EH (cell line): Measurements from ENCODE around the gene RSPO3.

Experiments
- DNase-seq: peaks from one replicate; pipeline ENCODE4 v3.0.0-alpha.2; 2015; ENCODE audit warnings: low read depth

RSPO3 gene

DNA sequence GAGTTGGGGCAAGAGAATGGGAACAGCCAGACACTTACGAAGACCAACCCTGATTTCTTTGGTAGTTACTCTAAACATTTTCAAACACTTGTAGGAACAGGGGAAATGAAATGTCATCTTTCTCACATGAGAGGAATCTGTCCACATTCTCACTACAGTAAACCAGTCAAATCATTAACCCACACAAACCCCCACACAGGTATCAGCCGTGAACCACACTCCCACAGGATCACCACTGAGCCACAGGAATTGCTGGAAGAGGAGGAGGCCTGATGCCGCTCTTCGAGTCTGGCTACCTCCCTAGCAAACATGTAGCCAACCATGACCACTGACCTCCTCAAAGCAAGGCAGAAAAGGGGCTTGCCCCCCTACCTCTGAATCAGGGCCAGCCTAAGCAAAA, 6.9 kb upstream of the RSPO3 start:
- no peak for DNase-seq

GRCh38 chr6:127114214-127114760, 4.2 kb upstream of the RSPO3 start:
- no peak for DNase-seq

DNA sequence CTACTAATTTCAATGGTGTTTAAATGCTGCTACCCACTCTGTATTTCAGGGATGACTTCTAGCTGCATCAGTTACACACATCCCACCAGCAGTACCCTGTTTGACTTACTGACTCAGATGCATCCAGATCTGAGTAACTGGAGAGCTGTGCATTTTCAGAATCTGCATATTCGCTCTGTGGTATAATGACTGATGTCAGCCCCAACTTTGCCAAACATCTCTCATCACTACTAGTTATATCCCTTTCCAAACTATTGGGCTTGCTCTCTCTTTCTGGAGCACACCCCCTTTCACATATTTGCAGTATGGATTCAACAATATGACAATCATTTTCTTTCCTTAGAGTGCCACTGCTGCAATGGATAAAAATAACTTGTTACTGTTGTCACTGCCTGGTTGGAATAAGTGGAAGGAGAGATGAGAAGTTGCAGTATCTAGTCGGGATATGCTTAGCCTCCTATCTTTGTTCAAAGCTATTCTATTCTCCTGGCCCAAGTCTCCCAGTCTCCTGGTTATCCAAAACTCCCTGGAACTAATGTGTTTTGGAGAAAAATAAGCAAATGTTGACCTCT, 3.3 kb upstream of the RSPO3 start:
- no peak for DNase-seq

DNA sequence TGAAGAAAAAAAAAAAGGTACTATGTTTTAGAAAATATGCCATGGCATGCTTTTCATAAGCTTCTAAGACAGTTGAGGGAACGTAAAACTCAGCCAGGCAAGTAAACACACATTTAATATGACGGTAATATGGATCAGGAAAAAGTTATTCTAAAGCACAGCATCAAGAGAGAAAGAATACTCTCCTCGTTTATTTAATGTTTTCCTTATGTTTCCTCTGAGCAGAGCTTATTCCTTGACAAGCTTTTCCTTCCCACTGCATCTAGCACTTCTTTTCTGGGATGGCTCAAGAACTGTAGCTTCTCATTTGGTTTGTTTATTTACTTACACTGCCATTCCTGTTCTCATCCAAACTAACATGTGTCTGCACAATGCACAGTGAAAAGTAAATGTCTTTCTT, 2.7 kb upstream of the RSPO3 start:
- no peak for DNase-seq

GRCh38 chr6:127117979-127118297, 533 bp upstream of the RSPO3 start:
- DNase-seq: no peak

GRCh38 chr6:127119102-127120022, 891 bp downstream of the RSPO3 start:
- DNase-seq: peak; percentile 16

DNA sequence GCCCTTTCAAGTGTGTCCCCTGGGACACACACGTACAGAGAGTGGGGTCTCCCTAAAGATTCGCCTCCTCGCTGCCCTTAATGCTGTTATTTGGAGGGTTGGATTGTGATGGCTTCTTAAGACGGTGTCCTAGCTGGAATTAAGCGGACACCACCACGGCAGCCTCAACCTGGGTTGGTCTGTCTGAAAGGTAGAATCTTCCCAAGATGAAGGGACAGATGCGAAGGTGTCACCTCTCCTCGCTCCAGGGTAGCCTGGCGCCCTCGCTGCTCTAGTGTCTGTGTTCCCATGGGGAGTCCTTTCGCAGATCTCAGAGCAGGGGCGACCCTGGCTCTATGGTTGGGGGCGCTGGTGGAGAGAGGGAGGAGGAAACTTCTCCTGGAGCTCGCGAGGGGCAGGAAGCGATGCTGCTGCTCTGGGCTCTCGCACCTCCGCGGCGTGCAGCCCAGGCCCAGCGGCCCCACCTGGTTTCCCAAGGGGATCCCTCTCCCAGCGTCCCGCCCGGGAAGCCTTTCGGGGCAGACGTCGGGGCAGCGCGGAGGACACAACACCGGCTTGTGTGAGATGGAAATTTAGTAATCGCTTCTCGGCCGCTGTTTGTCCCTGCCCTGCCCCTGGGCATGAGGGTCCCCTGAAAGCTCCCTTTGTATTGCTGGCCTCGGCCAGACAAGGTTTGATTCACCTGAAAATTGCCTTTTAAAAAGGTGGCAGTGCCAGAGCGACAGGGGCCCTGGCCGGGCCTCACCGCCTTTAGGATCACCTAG, 1.7 kb downstream of the RSPO3 start:
- no peak for DNase-seq

DNA sequence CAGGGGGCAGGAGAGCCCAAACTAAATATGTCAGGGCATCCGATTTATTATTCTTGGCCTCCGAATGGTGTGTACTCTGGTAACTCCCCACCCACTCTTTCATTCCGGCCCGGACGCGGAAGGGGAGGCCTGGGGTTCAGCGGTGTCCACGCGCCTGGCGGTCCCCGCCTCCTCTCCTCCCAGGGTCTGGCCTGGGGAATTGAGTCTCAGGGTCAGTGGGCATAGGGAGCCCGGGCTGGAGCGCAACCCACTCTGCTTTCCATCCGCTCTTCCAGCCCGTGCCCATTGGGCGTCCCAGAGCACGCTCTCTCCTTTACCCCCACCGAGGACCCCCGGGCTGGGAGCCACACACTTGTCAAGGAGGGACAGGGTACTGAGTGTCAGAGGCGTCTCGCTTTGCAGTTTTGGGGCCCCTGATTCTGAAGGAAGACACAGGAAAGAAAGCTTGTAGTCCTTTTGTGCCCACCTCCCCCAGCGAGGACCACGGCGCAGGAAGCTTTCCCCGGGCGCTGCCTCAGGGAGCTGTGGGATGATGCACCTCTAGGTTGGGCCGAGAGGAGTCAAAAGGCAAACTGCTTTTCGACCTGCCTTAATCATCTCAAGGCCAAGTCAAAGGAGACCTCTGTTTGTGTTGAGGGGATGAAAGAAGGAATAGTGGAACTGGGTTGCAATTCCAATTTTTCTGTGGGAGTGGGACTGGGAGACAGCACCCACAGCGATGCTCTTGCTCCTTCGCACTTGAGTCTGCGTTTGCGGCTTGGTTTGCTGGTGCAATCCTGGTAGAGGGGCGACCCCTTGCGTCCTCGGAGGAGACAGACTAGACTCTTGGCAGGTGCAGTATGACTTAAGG, 2.5 kb downstream of the RSPO3 start:
- peak; percentile 76 for DNase-seq

DNA sequence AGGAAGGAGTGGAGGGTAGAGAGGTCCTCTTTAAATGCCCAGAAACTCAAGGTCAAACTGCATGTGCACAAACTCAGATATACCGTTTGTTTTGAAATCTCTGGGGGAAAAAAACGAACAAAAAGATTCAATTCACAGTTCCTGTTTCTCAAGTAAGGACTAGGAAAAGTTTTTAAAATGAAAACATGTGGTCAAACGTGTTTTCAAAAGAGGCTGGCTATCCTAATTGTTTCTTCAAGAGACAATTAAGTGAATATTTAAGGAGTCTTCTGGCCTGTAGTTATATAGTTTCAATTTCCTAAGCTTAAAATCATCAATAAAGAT, 3.1 kb downstream of the RSPO3 start:
- DNase-seq: no peak

DNA sequence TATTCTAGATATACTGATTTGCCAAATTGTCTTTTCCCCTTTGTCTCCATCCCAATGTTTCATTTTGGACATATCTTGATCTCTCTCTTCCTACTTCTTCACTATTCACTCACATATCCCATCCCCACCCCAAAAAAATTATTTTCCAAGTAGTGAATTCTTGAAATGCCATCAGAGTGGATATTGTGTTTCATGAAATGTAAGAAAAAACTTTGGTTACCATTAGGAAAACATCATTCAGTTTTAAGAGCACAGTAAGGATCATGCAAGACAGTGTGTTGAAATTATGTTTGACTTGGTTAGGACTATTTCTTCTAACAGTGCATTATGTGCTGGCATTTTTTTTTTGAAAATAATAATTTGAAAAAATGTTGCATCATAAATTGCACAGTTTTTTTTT, 5.7 kb downstream of the RSPO3 start:
- no peak for DNase-seq

DNA sequence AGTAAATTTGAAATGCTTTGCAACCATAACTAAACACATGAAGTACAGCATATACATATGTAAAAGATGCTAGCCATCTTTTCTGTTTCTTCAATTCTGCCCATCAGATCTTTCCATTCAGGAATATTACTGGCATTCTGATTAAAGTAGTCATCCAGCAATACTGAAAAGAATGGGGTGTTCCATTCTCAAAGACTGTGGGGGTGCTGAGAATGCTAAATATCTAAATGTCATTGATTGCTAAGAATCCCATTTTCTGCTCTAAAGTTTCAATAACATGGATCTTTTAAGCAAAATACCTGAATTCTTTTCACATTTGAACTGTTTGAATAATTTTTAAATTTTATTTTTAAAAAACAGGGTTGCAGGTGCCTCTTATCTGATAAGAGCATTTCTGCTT, 6.2 kb downstream of the RSPO3 start:
- no peak for DNase-seq

DNA sequence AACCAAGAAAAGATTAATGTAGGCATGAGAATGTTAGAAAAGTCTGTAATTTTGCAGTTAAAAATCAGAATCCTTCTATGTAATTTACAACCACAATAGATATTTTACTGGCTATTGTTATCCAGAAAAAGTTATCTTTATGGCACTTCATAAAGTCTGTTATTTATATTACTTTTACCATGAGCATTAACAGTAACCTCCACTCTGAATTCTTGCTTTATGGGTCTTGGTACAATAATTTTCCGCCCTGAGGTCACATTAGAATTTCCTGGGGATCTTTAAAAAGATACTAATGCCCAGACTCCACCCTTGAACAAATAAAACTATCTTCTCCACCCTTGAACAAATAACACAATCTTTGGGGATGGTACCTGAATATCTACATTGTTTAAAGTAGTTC, 9.6 kb downstream of the RSPO3 start:
- no peak for DNase-seq

GRCh38 chr6:127129251-127129650, 10.8 kb downstream of the RSPO3 start:
- DNase-seq: no peak

- DNase-seq: no peak
Observed at GRCh38 chr6:127131275-127131674, 12.8 kb downstream of the RSPO3 start.

GRCh38 chr6:127131772-127132376, 13.4 kb downstream of the RSPO3 start:
- no peak for DNase-seq

- no peak for DNase-seq
Observed at GRCh38 chr6:127134136-127134535, 15.7 kb downstream of the RSPO3 start.

DNA sequence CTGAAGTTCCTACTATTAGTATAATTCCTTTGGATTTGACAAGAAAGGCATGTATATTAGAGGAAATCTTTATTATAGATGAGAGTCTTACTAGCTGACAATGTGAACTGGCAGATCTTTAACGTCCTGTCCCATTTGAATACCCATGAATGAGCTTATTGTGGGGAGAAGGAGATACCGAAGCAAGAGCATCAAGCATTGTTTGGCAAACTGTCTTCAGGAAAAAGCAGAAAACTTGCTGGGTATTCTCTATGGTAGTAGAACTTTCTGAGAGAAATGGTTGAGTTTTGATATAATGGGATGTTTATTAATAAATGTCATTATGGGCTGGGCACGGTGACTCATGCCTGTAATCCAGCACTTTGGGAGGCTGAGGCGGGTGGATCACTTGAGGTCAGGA, 18.3 kb downstream of the RSPO3 start:
- DNase-seq: no peak

- peak; percentile 85 for DNase-seq
Observed at GRCh38 chr6:127146932-127147331, 28.5 kb downstream of the RSPO3 start.

DNA sequence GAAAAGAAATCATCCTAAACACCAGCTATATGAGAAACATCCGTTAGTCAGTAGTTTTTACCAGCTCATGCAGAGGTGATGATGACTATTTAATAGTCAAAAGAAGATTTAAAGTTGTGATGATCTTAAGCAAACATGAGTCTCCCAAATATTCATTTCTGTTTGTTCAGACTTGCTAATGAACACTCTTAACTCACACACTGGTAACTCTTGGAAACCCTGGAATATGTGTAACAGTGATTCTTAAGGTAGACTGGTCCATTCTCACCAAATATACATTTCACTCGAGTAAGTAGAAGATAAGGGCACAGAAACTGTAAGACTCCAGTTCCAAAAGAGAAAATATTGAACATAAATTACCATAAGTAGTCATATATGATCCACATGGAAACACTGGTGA, 29.1 kb downstream of the RSPO3 start:
- no peak for DNase-seq

DNA sequence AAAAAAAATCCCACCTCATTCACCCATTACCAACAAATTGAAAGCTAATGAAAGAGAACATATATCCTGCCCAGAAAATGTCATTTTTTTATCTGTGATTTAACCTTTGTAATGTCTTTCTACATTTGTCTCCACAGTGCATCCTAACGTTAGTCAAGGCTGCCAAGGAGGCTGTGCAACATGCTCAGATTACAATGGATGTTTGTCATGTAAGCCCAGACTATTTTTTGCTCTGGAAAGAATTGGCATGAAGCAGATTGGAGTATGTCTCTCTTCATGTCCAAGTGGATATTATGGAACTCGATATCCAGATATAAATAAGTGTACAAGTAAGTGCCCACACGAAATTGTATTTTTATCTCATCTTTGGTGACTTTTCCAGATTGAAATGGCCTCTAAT, 30.0 kb downstream of the RSPO3 start:
- DNase-seq: no peak

GRCh38 chr6:127154509-127154908, 36.0 kb downstream of the RSPO3 start:
- no peak for DNase-seq

DNA sequence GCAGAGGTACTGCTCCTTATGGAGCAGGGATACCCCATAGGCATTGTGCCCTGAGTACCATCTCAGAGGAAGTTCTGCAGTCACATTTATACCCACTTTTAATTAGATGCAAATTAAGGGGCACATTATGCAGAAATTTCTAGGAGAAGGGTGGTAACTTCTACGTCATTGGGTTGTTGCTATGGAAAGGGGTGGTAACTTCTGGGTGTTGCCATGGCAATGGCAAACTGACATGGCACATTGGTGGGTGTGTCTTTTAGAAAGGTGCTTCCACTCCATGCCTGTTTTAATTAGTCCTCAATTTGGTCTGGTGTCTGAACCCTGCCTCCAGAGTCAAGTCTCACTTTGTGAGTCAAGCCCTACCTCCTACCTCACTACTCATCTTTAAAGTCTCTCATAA, 42.0 kb downstream of the RSPO3 start:
- DNase-seq: no peak
